MCF 10A (cell line): ENCODE data around the gene EHD4. TPM values are rescaled to one million over a fixed set of nuclear protein-coding genes. Genes with fewer than 3 reads are reported as not detected.

Experiments used
- BruUV-seq: library from RNA; stranded (reverse); fragments of 400-500 nt; replicated peaks from 2 replicates; lab custom pipeline; 2021; lab: Mats Ljungman, UMichigan
- CTCF ChIA-PET: fragments of 300-600 bp; sonication (Branson Sonifier 250); formaldehyde crosslinking; extraction: SDS; loops from one replicate; lab custom pipeline; 2021; ENCODE audit warnings: antibody characterized with exemption, inconsistent platforms; lab: Yijun Ruan, JAX
- POLR2A ChIA-PET: fragments of 300-600, 350-650 bp; sonication (Branson Sonifier 250); formaldehyde crosslinking; extraction: SDS; loops from one replicate; lab custom pipeline; 2020; ENCODE audit warnings: antibody characterized with exemption, inconsistent platforms; lab: Yijun Ruan, JAX
- DNase-seq: peaks from one replicate; pipeline ENCODE4 v3.0.0-alpha.2; 2018; ENCODE audit not compliant: unreplicated experiment
- H3K27ac Mint-ChIP-seq: one replicate; pipeline ENCODE4 v1.8.0; 2022; ENCODE audit warnings: mild to moderate bottlenecking, low read depth, mixed read lengths; ENCODE audit not compliant: unreplicated experiment
- H3K27me3 Mint-ChIP-seq: one replicate; pipeline ENCODE4 v1.8.0; 2022; ENCODE audit warnings: mixed read lengths; ENCODE audit not compliant: insufficient read depth, unreplicated experiment
- H3K36me3 Mint-ChIP-seq: one replicate; pipeline ENCODE4 v1.8.0; 2022; ENCODE audit warnings: mild to moderate bottlenecking, moderate library complexity, mixed read lengths; ENCODE audit not compliant: insufficient read depth, unreplicated experiment
- H3K4me1 Mint-ChIP-seq: one replicate; pipeline ENCODE4 v1.8.0; 2022; ENCODE audit warnings: mixed read lengths; ENCODE audit not compliant: insufficient read depth, unreplicated experiment
- H3K4me3 Mint-ChIP-seq: one replicate; pipeline ENCODE4 v1.8.0; 2022; ENCODE audit warnings: mild to moderate bottlenecking, moderate library complexity, mixed read lengths; ENCODE audit not compliant: unreplicated experiment
- H3K9me3 Mint-ChIP-seq: one replicate; pipeline ENCODE4 v1.8.0; 2022; ENCODE audit warnings: mixed read lengths; ENCODE audit not compliant: unreplicated experiment
- CTCF ChIP-seq: fragments of 200-600 bp; IDR thresholded peaks from one replicate; pipeline ENCODE4 v1.8.0; 2022; ENCODE audit warnings: antibody characterized with exemption, mild to moderate bottlenecking; ENCODE audit not compliant: unreplicated experiment
- intact Hi-C: fragments of 100-400 bp; cut with micrococcal nuclease; formaldehyde crosslinking; loops from 2 replicates; pipeline ENCODE4 v1.14.1; 2022
- total RNA-seq: library from RNA; stranded (reverse); gene quantifications from 2 replicates; pipeline ENCODE4 v1.2.3, GENCODE V29; 2022

Gene EHD4
- total RNA-seq, 1 experiment from 2014 or later, result 27.1 TPM

- Mint-ChIP-seq H3K9me3 (no peaks in the 10 kb centered on the region), H3K27ac (no peak overlapping the region), H3K27me3 (no peaks in the 10 kb centered on the region), H3K36me3 (peaks cover 18% of the 10 kb centered on the region), H3K4me1 (peaks cover 6% of the 10 kb centered on the region), H3K4me3 (no peak overlapping the region)
- CTCF ChIA-PET, result interaction anchor here (0.7 kb wide), 1 partner anchor 43 kb away, joined by 3 read pairs; no protein-coding TSS in a partner anchor
- no peak for TF ChIP-seq CTCF
- intact Hi-C loops, result no loop called here
- POLR2A ChIA-PET, result interaction anchor here (0.7 kb wide), 1 partner anchor 20 kb away, joined by 4 read pairs; no protein-coding TSS in a partner anchor
- no peak for DNase-seq
- no TSS peak for BruUV-seq
These were observed 75.8 kb downstream of the EHD4 start for GRCh38 chr15:41896566-41896965.

- no peak overlapping the region for H3K27ac Mint-ChIP-seq
These were observed 76.4 kb downstream of the EHD4 start for GRCh38 chr15:41895957-41896356.

GRCh38 chr15:41895491-41895890, 76.9 kb downstream of the EHD4 start:
- BruUV-seq, result no TSS peak
- ChIA-PET CTCF (interaction anchor here (1.0 to 1.5 kb wide), 2 partner anchors 9 to 123 kb away, joined by 4 to 8 read pairs; no protein-coding TSS in a partner anchor), POLR2A (interaction anchor here (0.7 to 1.9 kb wide), 4 partner anchors 9 to 91 kb away, joined by 3 to 6 read pairs (median 4); partner anchors contain the start of gene EHD4)
- H3K4me3 Mint-ChIP-seq, result peak overlapping the region; percentile 33
- H3K36me3 Mint-ChIP-seq, result peaks cover 13% of the 10 kb centered on the region
- TF ChIP-seq CTCF, result no peak
- no peaks in the 10 kb centered on the region for H3K27me3 Mint-ChIP-seq
- H3K9me3 Mint-ChIP-seq, result no peaks in the 10 kb centered on the region
- intact Hi-C loops, result no loop called here
- H3K4me1 Mint-ChIP-seq, result peaks cover 6% of the 10 kb centered on the region
- H3K27ac Mint-ChIP-seq, result peak overlapping the region; percentile 75
- DNase-seq, result no peak

More at GRCh38 chr15:41895957-41896356, 76.4 kb downstream of the EHD4 start:
- Mint-ChIP-seq H3K9me3 (no peaks in the 10 kb centered on the region), H3K4me1 (peaks cover 6% of the 10 kb centered on the region), H3K4me3 (no peak overlapping the region), H3K36me3 (peaks cover 16% of the 10 kb centered on the region), H3K27me3 (no peaks in the 10 kb centered on the region)
- POLR2A ChIA-PET, result interaction anchor here (1.9 kb wide), 1 partner anchor 77 kb away, joined by 6 read pairs; the partner anchor contains the start of gene EHD4
- intact Hi-C loops, result no loop called here
- BruUV-seq, result no TSS peak
- DNase-seq, result no peak
- TF ChIP-seq CTCF, result no peak
- CTCF ChIA-PET, result interaction anchor here (0.7 to 1.5 kb wide), 4 partner anchors 9 to 455 kb away, joined by 3 to 8 read pairs (median 4); no protein-coding TSS in a partner anchor

GRCh38 chr15:41894791-41895463, 77.4 kb downstream of the EHD4 start:
- H3K4me3 Mint-ChIP-seq, result peak overlapping the region; percentile 33
- BruUV-seq, result no TSS peak
- peaks cover 6% of the 10 kb centered on the region for H3K4me1 Mint-ChIP-seq
- peak; percentile 80 for DNase-seq
- TF ChIP-seq CTCF, result no peak
- H3K36me3 Mint-ChIP-seq, result peaks cover 13% of the 10 kb centered on the region
- H3K27ac Mint-ChIP-seq, result peak overlapping the region; percentile 75
- intact Hi-C loops, result no loop called here
- no peaks in the 10 kb centered on the region for H3K27me3 Mint-ChIP-seq
- no peaks in the 10 kb centered on the region for H3K9me3 Mint-ChIP-seq
- ChIA-PET CTCF (interaction anchor here (1.0 to 1.5 kb wide), 3 partner anchors 10 to 122 kb away, joined by 4 to 8 read pairs (median 4); no protein-coding TSS in a partner anchor), POLR2A (interaction anchor here (0.7 to 1.9 kb wide), 4 partner anchors 9 to 90 kb away, joined by 3 to 6 read pairs (median 4); partner anchors contain the start of gene EHD4)
